GM18520 (cell line): Measurements from ENCODE around the gene OPN4.

Experiments used
- ATAC-seq: cut with Tn5 transposase; IDR thresholded peaks from one replicate; pipeline ENCODE4 v1.9.1; 2021; ENCODE audit not compliant: unreplicated experiment

The OPN4 gene

DNA sequence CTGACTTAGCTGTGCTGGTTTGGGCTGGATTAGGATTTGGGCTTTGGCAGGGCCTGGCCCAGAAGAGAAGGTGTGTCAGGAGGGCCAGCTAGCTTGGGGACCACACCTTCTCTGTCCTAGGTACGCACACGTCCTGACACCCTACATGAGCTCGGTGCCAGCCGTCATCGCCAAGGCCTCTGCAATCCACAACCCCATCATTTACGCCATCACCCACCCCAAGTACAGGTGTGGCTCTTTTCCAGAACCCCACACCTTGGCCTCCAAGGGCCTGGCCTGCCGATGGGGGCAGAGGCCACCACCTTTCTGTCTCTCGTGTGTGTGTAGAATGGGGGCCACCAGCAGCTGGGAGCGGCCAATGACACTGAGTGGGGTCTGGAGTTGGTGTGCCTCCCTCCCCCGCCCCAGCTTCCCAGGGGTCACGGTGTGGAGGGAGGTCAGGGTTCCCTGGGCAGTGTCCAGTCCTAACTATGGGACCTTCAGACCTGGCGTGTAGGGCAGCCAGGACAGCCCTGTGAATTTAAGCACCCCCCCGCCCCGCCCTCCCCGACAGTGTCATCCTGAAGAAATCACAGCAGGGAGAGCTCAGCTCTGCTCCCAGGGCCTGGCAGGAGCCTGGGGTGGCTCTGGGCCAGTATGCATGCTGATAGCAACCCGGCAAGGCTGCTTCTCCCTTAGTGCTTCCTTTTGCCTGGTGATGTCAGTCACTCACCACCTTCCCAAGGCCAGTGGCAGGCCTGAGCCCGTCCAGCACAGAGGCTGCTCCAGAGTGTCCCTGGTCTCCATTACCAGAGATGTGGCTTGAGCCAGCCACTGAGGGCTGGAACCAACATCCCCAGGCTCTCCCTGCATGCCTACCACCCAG, 7.0 kb downstream of the OPN4 start:
- no peak for ATAC-seq

DNA sequence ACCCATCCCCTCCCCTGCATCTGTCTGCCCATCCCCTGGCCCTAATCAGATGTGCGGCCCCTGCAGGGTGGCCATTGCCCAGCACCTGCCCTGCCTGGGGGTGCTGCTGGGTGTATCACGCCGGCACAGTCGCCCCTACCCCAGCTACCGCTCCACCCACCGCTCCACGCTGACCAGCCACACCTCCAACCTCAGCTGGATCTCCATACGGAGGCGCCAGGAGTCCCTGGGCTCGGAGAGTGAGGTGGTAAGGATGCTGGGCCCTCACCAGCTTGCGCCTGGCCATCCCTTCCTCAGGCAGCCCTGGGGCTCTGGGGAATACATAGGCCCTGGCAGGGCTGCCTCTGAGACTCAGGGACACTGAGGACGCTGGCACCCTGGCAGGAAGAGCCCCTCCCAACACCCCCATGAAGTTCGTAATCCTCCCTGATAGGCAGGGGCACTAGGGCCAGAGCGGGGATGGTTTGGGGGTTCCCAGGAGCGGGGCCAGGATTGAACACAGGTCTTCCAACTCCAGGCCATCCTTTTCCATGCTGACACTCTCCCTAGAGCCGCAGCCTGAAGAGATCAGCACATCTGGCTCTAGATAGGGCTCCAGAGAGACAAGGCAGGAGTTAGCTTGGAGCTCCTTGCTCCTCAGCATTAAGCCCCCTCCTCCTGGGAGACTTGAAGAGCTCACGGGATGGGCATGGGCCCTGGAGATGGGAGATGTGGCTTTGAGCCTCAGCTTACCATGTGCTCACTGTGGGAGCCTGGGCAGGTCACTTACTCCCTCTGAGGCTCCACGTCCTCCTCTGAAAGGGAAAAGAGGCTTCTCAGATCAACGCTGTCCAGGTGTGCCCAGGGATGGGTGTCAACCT, 8.1 kb downstream of the OPN4 start:
- ATAC-seq: no peak

GRCh38 chr10:86663046-86663345, 8.6 kb downstream of the OPN4 start:
- ATAC-seq: no peak

DNA sequence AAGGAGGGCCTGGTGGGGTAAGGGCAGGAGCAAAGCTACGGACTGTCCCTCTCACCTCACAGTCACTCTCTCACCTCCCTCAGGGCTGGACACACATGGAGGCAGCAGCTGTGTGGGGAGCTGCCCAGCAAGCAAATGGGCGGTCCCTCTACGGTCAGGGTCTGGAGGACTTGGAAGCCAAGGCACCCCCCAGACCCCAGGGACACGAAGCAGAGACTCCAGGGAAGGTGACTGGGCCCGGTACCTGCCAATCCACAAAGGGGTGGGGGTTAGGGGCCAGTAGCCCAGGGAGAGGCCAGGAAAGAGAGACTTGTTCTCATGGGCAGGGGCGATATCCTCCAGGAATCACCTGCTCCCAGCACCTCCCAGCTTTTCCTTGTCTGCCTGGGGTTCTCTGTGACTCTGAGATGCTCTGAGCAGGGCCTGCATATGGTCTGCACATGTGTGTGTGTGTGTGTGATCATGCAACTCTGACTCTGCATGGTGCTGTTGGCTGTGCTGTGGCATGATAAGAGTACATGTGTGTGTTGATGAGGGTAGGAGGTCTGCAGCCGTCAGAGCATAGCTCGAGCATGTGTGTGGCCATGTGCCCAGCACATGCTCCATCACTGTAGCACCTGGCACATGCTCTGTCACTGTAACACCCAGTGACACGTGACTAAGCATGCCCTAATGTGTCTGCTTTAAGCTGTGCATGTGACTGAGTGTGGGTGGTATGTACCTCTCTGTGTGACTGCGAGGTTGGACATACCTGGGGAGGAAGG, 9.4 kb downstream of the OPN4 start:
- ATAC-seq: no peak

DNA sequence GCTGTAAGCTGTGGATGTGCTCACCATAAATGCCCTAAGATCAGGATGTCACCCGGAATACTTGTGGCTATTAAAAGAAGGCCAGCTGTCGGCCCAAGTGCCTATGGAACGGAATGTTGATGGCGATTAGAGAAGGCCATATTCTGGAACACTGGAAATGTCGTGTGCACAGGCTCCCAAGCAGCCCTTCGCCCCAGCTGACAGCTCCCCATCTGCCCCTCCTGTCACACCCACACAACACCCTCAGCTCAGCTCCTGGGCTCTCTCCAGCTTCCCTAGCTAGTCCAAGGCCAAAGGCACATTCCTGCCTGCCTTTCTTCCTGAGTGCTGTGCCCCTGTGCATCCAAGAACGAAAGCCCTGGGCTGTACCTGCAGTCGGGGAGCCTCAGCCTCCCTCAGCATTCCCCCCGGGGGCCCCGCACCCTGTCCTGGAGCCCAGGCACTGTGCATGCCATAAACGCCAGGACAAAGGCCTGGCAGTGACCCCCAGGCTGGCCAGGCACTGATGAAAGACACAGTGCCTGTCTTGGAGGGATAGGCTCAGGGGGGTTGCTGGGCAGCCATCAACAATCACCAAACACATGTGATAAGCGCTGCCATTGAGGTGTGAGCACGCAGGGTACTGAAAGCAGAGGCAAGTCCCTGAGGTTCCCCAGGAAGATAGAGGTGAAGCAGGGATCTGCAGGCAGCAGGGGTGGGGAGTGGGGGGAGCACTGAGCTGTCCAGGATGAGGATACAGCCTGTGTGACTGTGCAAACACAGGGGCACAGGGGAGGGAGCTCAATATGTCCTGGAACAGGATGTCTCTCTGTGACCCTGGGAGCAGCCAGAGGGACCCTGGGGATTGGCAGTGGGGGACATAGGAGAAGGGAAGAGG, 10.2 kb downstream of the OPN4 start:
- no peak for ATAC-seq

- no peak for ATAC-seq
Observed at GRCh38 chr10:86665218-86665607, 10.9 kb downstream of the OPN4 start.

- no peak for ATAC-seq
Observed at GRCh38 chr10:86665868-86666267, 11.5 kb downstream of the OPN4 start.

GRCh38 chr10:86666538-86666937, 12.2 kb downstream of the OPN4 start:
- no peak for ATAC-seq

- ATAC-seq: no peak
Observed at GRCh38 chr10:86667421-86668181, 13.3 kb downstream of the OPN4 start.

DNA sequence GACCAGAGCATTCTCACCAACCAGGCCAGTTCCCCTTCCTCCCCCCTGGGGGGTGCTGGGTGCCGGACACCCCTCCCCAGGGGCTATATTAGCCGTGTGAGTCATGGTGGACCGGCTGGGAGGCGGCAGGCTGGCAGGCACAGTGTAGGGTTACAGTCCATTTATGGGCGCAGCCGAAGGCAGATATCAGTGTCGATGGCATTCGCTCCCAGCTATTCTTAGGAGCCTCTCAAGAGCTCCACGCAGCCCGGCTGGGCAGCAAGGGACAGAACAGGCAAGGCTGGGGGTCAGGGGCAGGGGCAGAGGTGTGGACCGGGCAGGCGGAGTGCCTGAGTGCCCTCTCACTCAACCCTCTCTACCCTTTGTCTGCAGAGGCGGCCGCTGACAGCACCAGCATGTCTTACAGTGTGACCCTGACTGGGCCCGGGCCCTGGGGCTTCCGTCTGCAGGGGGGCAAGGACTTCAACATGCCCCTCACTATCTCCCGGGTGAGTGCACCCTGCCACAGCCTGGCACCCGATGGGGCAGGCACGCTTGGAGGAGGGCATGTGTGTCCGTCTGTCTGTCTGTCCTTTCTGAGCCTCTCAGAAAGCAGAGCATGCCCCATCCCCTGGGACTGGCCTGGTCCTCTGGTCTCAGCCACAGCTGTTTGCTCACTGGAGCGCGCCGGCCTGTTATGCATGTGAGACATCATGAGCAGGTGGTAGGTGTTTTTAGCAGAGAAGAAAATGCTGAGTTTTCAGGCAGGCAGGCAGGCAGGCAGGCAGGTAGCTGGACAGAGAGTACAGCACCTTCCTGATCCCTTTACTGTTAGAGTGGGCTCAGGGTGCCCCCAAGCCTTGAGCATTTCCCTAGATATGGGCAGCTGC, 14.2 kb downstream of the OPN4 start, which contains the start of gene LDB3:
Gene LDB3 (plus strand): TSS at position 215 of the 869 bp plus-strand sequence. CDS start 181 bp downstream, at position 396.
- ATAC-seq: no peak

DNA sequence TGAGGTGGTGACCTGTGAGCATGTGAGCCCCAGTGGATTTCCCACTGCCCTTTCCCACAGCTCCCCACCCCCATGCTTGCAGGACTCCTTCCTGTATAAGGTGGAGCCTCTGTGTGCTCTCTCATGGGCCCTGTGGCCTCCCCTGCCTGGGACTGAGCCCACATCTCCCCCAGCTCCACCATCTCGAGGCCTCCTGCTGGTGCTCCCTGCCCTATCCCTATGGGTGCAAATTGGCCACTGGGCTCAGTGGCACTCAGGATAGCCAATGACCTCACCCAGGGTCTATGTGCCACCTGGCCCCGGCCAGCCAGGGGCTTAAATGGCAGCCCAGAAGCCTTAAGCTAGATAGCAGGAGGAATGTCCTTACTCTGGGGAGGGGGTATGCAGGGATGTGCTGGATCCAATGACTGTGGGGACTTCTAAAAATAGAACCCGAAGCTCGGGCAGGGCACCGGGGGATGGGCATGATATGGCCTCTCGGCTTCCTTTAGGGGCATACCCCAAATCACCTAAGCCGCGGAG, 16.0 kb downstream of the OPN4 start:
- ATAC-seq: no peak

DNA sequence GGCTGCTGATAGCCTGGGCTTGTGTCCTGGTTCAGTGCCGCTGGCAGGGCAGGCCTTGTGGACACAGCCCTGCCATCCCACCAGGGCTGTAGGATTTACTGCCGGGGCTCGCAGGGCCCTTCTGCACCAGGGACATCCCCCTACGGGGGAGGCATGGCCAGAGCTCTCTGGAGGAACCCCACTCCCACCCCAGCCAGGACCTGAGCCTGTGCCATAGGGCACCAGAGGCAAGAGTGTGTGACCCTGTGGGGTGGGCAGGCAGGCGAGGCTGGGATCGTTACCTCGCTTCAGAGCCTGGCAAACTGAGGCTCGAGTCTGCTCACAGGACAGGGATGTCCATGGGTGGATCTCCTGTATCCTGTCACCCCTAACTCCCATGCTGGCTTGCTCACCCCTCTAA, 16.5 kb downstream of the OPN4 start:
- no peak for ATAC-seq

DNA sequence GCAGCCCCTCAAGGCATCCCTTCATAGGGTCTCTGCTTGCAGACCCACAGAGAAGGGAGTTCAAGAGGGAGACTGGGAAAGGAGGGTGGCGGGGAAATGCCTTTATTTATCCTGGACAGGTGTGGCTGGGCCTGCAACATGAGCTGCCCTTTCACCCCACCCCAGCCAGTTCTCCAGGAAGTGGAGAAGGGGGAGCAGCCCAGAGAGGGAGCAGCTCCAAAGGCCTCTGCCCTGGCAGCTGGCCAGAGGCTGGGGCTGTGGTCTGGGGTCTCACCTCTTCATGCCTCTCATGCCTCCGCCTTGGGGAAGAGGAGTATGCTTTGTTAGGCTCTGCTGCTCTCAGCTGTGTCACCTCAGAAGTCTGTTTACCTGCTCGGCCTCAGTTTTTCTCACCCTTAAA, 17.1 kb downstream of the OPN4 start:
- ATAC-seq: no peak

DNA sequence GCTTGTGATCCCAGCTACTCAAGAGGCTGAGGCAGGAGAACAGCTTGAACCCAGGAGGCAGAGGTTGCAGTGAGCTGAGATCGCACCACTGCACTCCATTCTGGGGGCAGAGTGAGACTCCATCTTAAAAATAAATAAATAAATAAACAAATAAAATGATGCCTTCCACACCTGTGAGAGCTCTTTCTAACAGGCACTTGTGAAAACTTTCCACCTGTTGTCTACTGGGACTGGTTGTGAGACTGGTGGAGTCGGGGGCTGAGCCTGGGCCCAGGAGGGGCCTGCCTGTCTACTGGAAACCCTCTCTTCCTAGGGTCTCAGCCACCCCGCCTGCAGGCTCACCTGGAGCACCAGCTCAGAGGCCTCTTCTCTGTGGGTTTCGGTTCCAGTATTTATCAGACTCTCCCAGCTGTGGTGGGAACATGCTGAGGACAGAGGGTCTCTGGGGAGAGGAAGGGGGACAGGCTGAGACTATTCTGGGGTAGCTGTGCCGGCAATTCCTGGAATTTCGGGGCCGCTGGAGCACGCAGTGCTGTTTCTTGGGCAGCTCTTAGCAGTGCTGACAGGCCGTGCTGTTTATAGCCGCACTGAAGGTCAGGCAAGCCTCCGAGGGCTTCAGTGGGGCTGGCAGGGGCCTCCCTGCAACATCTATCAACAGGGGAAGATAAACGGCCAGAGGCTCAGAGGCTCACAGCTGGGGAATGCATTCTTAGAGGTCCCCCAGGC, 17.8 kb downstream of the OPN4 start:
- no peak for ATAC-seq

DNA sequence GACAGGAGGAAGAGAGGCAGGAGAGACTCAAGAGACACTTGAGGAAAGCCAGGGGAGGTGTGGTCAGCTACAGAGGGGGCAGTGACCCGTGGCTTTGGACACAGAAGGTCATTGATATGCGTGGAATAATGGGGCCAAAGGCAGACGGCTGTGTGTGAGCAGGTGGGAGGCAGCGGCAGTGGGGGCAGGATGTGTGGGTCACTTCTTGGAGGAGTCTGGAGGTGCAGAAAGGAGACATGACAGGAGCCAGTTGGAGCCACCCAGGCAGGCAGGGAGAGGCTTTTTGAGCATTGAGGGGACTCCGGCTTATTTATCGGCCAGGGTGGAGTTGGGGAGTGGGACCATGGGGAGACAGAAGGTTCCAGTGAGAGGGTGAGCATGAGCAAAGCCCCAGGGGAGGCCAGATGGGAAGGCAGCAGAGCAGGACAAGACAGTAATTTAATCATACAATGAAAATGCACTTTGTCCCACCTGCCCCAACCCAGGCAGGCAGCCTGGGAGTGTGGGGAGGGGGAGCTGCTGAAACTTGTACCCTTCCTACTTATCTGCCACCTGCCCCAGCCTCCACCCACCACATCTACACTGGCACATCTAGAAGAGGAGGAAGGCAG, 19.0 kb downstream of the OPN4 start:
- ATAC-seq: no peak

DNA sequence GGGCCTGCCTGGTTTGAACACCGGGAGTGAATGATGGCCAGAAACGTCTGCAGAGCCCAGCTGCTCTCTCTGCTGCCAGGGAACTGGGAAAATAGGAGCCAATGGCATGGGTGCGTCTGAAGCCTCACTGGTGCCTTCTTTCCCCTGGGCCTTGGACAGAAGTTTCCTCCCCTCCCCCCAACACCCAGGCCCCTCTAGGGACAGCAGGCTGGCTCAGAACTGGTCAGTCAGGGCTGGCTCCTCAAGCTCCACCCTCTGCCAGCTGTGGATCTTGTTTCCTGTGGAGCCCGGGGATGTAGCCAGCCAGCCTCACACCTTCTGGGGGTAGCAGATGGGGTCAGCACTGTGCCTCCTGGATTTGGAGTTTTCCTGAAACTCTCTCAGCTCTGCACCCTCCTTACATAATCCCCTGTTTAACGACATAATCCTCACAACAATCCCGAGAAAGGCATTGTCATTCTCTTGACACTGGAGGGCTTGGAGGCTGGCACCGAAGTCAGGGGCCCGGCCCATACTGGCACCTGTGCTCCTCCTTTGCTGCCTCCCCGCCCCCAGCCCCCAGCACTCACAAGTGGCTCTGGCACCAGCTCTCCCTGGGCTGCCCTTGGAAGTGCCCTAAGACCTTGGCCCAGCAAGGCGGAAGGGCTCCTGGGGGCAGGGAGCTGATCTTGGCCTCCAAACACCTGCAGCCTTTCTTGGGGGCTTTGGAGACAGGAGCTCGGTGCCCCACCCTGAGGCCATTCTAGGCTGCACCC, 19.7 kb downstream of the OPN4 start:
- no peak for ATAC-seq

GRCh38 chr10:86674912-86675311, 20.6 kb downstream of the OPN4 start:
- ATAC-seq: no peak
